Hepatocyte (in vitro differentiated cells): ENCODE results near the gene KIAA2012. TPM values are rescaled to one million over a fixed set of nuclear protein-coding genes. Genes with fewer than 3 reads are reported as not detected.

Experiments
- DNase-seq: peaks from one replicate; pipeline ENCODE4 v3.0.0-alpha.2; 2016; ENCODE audit warnings: low spot score
- H2AFZ ChIP-seq: fragments of 200-600 bp; sonication (generic); 2 replicates; pipeline ENCODE4 v1.6.0; 2016; ENCODE audit warnings: antibody characterized with exemption, mild to moderate bottlenecking
- H3K27ac ChIP-seq: fragments of 200-600 bp; sonication (generic); 2 replicates; pipeline ENCODE4 v1.5.1; 2016; ENCODE audit warnings: mild to moderate bottlenecking
- H3K27me3 ChIP-seq: fragments of 200-600 bp; sonication (generic); 2 replicates; pipeline ENCODE4 v1.6.1; 2016
- H3K36me3 ChIP-seq: fragments of 200-600 bp; sonication (generic); replicated peaks from 2 replicates; pipeline ENCODE4 v1.5.1; 2016; ENCODE audit warnings: low read depth; ENCODE audit not compliant: insufficient read depth
- H3K4me1 ChIP-seq: fragments of 200-600 bp; sonication (generic); 2 replicates; pipeline ENCODE4 v1.5.1; 2016; ENCODE audit warnings: mild to moderate bottlenecking, moderate library complexity; ENCODE audit not compliant: insufficient read depth
- H3K4me2 ChIP-seq: fragments of 200-600 bp; sonication (generic); 2 replicates; pipeline ENCODE4 v1.6.0; 2016
- H3K4me3 ChIP-seq: fragments of 200-600 bp; sonication (generic); 2 replicates; pipeline ENCODE4 v1.5.1; 2016; ENCODE audit warnings: mild to moderate bottlenecking
- H3K79me2 ChIP-seq: fragments of 200-600 bp; sonication (generic); 2 replicates; pipeline ENCODE4 v1.6.0; 2017; ENCODE audit warnings: mild to moderate bottlenecking
- H3K9me2 ChIP-seq: fragments of 200-600 bp; sonication (generic); replicated peaks from 2 replicates; pipeline ENCODE4 v1.6.0; 2017; ENCODE audit warnings: mild to moderate bottlenecking; ENCODE audit not compliant: insufficient read depth
- H3K9me3 ChIP-seq: fragments of 200-600 bp; sonication (generic); 2 replicates; pipeline ENCODE4 v1.5.1; 2016; ENCODE audit warnings: low read depth, mild to moderate bottlenecking
- H4K20me1 ChIP-seq: fragments of 200-600 bp; sonication (generic); 2 replicates; pipeline ENCODE4 v1.6.0; 2016; ENCODE audit warnings: mild to moderate bottlenecking; ENCODE audit not compliant: insufficient read depth, poor library complexity, severe bottlenecking
- EZH2 ChIP-seq: fragments of 200-600 bp; sonication (generic); IDR thresholded peaks from 2 replicates; pipeline ENCODE4 v1.6.1; 2016; ENCODE audit warnings: antibody characterized with exemption, mild to moderate bottlenecking, borderline replicate concordance
- EZH2phosphoT487 ChIP-seq: fragments of 200-600 bp; sonication (generic); IDR thresholded peaks from one replicate; pipeline ENCODE4 v1.6.1; 2018; ENCODE audit warnings: antibody characterized with exemption, mild to moderate bottlenecking, low read depth, moderate library complexity; ENCODE audit not compliant: unreplicated experiment, severe bottlenecking
- WGBS: methylation state at CpG from one replicate; pipeline ENCODE4 v1.1.6; 2016; ENCODE audit warnings: low lambda C conversion rate; ENCODE audit errors: missing lambda C conversion rate; 5-methylcytosine and 5-hydroxymethylcytosine counted together
- polyA plus RNA-seq: library from polyadenylated mRNA; unstranded; fragments of >200 nt; fragmentation: Nextera tagmentation; extraction: Ambion mirVana; gene quantifications from 2 replicates; pipeline ENCODE4 v1.2.1, GENCODE V29; 2016
- total RNA-seq: library from RNA; depleted of rRNA; stranded (reverse); fragments of >200 nt; gene quantifications from 2 replicates; pipeline ENCODE4 v1.2.3, GENCODE V29; 2014
- TF ChIP-seq, protein P1 (sequence below): fragments of 200-600 bp; sonication (generic); IDR thresholded peaks from 2 replicates; pipeline ENCODE4 v1.5.1; 2016; ENCODE audit warnings: antibody characterized with exemption, mild to moderate bottlenecking; ENCODE audit not compliant: poor library complexity

The KIAA2012 gene
- total and polyA plus RNA-seq, 2 experiments from 2014 or later: 0.27 TPM; not detected in 1

DNA sequence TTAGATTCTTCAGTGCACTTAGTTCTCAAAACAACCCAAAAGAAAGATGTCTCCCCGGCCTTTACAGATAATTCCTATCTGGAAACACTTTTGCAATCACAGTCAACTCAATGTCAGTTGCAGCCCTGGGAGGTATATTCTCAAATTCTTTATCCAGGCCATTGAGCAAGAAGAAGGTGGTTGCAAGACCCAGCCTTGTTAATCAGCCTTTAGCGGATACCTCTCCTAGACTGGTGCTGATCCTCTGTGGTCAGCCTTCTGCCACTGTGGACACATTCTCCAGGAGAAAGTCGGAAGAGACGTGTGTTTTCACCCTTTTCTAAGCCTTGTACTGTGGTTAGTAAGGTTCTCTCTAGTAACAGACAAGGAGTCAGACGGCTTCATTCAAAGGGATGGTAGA, 47.2 kb upstream of the KIAA2012 start:
- no peaks in the 10 kb centered on the region for H4K20me1 ChIP-seq
- no peak for DNase-seq
- peaks cover 3% of the 10 kb centered on the region for H3K4me1 ChIP-seq
- H3K4me3 ChIP-seq: no peak overlapping the region
- H2AFZ ChIP-seq: no peak overlapping the region
- H3K4me2 ChIP-seq: no peak overlapping the region
- H3K79me2 ChIP-seq: no peaks in the 10 kb centered on the region
- 84% methylated on average over 5 of the region's 5 CpGs for WGBS
- no peak overlapping the region for H3K27ac ChIP-seq
- TF ChIP-seq EZH2phosphoT487 (no peak), EZH2 (no peak)
- TF ChIP-seq, protein P1, sequence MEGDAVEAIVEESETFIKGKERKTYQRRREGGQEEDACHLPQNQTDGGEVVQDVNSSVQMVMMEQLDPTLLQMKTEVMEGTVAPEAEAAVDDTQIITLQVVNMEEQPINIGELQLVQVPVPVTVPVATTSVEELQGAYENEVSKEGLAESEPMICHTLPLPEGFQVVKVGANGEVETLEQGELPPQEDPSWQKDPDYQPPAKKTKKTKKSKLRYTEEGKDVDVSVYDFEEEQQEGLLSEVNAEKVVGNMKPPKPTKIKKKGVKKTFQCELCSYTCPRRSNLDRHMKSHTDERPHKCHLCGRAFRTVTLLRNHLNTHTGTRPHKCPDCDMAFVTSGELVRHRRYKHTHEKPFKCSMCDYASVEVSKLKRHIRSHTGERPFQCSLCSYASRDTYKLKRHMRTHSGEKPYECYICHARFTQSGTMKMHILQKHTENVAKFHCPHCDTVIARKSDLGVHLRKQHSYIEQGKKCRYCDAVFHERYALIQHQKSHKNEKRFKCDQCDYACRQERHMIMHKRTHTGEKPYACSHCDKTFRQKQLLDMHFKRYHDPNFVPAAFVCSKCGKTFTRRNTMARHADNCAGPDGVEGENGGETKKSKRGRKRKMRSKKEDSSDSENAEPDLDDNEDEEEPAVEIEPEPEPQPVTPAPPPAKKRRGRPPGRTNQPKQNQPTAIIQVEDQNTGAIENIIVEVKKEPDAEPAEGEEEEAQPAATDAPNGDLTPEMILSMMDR: no peak
- no peaks in the 10 kb centered on the region for H3K27me3 ChIP-seq
- no peaks in the 10 kb centered on the region for H3K36me3 ChIP-seq
- no peaks in the 10 kb centered on the region for H3K9me3 ChIP-seq
- H3K9me2 ChIP-seq: no peaks in the 10 kb centered on the region

- TF ChIP-seq, protein P1: no peak
- TF ChIP-seq EZH2 (no peak), EZH2phosphoT487 (no peak)
- WGBS: 87% methylated on average over 5 of the region's 5 CpGs
These were observed 46.5 kb upstream of the KIAA2012 start for GRCh38 chr2:202026507-202026906.

DNA sequence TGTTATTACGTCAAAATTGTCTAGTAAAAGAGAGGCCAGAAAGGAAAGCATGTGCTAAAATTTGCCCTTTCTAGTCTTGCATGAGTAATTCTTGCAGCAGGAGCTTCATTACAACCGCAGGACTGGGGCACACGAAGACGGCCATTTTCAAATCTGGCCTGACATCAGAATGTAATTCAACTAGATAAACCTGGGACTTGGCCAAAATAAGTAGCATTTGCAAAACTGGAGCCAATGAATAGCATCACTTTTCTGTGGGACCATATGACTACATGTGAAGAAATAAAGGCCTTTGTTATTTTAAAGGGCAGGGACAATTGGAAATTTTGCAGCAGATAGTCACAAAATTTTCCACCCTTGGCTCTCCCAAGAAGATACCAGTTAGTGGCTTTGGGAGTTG, 42.4 kb upstream of the KIAA2012 start:
- H3K4me2 ChIP-seq: no peak overlapping the region
- no peaks in the 10 kb centered on the region for H3K9me3 ChIP-seq
- 84% methylated on average over 4 of the region's 4 CpGs for WGBS
- no peak for DNase-seq
- no peaks in the 10 kb centered on the region for H3K9me2 ChIP-seq
- H3K36me3 ChIP-seq: no peaks in the 10 kb centered on the region
- peaks cover 3% of the 10 kb centered on the region for H3K4me1 ChIP-seq
- peaks cover 13% of the 10 kb centered on the region for H4K20me1 ChIP-seq
- no peak overlapping the region for H2AFZ ChIP-seq
- no peak overlapping the region for H3K4me3 ChIP-seq
- H3K27ac ChIP-seq: no peak overlapping the region
- H3K79me2 ChIP-seq: peaks cover 12% of the 10 kb centered on the region
- no peaks in the 10 kb centered on the region for H3K27me3 ChIP-seq
- TF ChIP-seq EZH2: no peak
- TF ChIP-seq, protein P1: no peak

More at GRCh38 chr2:202026507-202026906, 46.5 kb upstream of the KIAA2012 start:
- Histone ChIP-seq H3K27ac (no peak overlapping the region), H3K9me3 (no peaks in the 10 kb centered on the region), H3K4me2 (no peak overlapping the region), H3K4me1 (peaks cover 3% of the 10 kb centered on the region), H3K36me3 (no peaks in the 10 kb centered on the region), H3K79me2 (no peaks in the 10 kb centered on the region), H3K4me3 (no peak overlapping the region), H3K27me3 (no peaks in the 10 kb centered on the region), H2AFZ (no peak overlapping the region), H4K20me1 (no peaks in the 10 kb centered on the region), H3K9me2 (no peaks in the 10 kb centered on the region)
- no peak for DNase-seq
